HepG2 (cell line): ENCODE measurements around the gene PDZRN4. TPM values are rescaled to one million over a fixed set of nuclear protein-coding genes. Genes with fewer than 3 reads are reported as not detected.
A peak's percentile ranks its signal among the peaks of the same experiment; 100 is the strongest.

Experiments used
- ATAC-seq: fragments of 200-7000 bp; cut with Tn5 transposase; 3 replicates; pipeline ENCODE4 v1.9.1; 2020; ENCODE audit warnings: mild to moderate bottlenecking, moderate library complexity
- BruUV-seq: library from RNA; stranded (reverse); fragments of 400-500 nt; replicated peaks from 2 replicates; lab custom pipeline; 2021; lab: Mats Ljungman, UMichigan
- CTCF ChIA-PET: fragments of 300-600 bp; formaldehyde crosslinking; extraction: SDS; loops from one replicate; lab custom pipeline; 2021; ENCODE audit warnings: low total read pairs, inconsistent platforms, low intra/inter-chr PET ratio; lab: Yijun Ruan, JAX
- POLR2A ChIA-PET: fragments of 350-600 bp; sonication (Branson Sonifier 250); formaldehyde crosslinking; loops from one replicate; lab custom pipeline; 2020; ENCODE audit warnings: antibody characterized with exemption, inconsistent platforms; lab: Yijun Ruan, JAX
- DNase-seq: peaks from one replicate; pipeline ENCODE4 v3.0.0-alpha.2; 2015; ENCODE audit warnings: low spot score
- FAIRE-seq: peaks from 3 replicates; lab custom pipeline; 2011; peaks lifted over from hg19 to GRCh38; lab: Jason Lieb, UNC
- H2AFZ ChIP-seq: one replicate; pipeline ENCODE4 v1.6.1; 2011; ENCODE audit warnings: low read length, inconsistent platforms
- H3K27ac ChIP-seq: fragments of 300-600 bp; 3 replicates; pipeline ENCODE4 v1.8.0; 2011; ENCODE audit warnings: mixed run types, mild to moderate bottlenecking, mixed read lengths, low read length, inconsistent platforms; ENCODE audit not compliant: insufficient read depth; ENCODE audit errors: extremely low read length
- H3K27me3 ChIP-seq, 2 experiments: fragments of 200-600 bp in 1 of 2; 2 replicates in 1 of 2; 3 replicates in 1 of 2; pipeline versions ENCODE4 v1.6.0 to v1.8.0; 2011; ENCODE audit warnings: low read length in 2 of 2, mild to moderate bottlenecking in 2 of 2, moderate library complexity in 2 of 2, inconsistent platforms in 1 of 2; ENCODE audit not compliant: insufficient read depth in 2 of 2, control insufficient read depth in 1 of 2
- H3K36me3 ChIP-seq, 2 experiments: fragments of 200-600 bp in 1 of 2; replicated peaks in 1 of 2; 2 replicates in 1 of 2; 3 replicates in 1 of 2; pipeline versions ENCODE4 v1.5.1 to v1.8.0; 2011; ENCODE audit warnings: low read length in 2 of 2, inconsistent platforms in 1 of 2; ENCODE audit not compliant: insufficient read depth in 2 of 2, control insufficient read depth in 1 of 2
- H3K4me1 ChIP-seq: 2 replicates; pipeline ENCODE4 v1.5.1; 2012; ENCODE audit warnings: low read length, inconsistent platforms; ENCODE audit not compliant: insufficient read depth
- H3K4me2 ChIP-seq: 2 replicates; pipeline ENCODE4 v1.6.0; 2011; ENCODE audit warnings: low read depth, low read length, inconsistent platforms
- H3K4me3 ChIP-seq, 3 experiments: fragments of 200-600 bp in 1 of 3; sonication (generic), shearing (Covaris generic) in 1 of 3; replicated peaks in 1 of 3; 2 replicates each; pipeline ENCODE4 v1.5.1; 2011 to 2016; ENCODE audit warnings: low read length in 3 of 3, inconsistent platforms in 2 of 3, low read depth in 2 of 3, mild to moderate bottlenecking in 2 of 3, control low read depth in 1 of 3, mixed read lengths in 1 of 3; ENCODE audit not compliant: insufficient read depth in 1 of 3
- H3K79me2 ChIP-seq: one replicate; pipeline ENCODE4 v1.6.1; 2011; ENCODE audit warnings: low read length, inconsistent platforms; ENCODE audit not compliant: insufficient read depth
- H3K9ac ChIP-seq: 2 replicates; pipeline ENCODE4 v1.6.0; 2011; ENCODE audit warnings: mild to moderate bottlenecking, low read depth, low read length, inconsistent platforms; ENCODE audit not compliant: insufficient read depth
- H3K9me3 ChIP-seq: 2 replicates; pipeline ENCODE4 v1.5.1; 2012; ENCODE audit warnings: mild to moderate bottlenecking, low read length
- H4K20me1 ChIP-seq: 2 replicates; pipeline ENCODE4 v1.6.0; 2011; ENCODE audit warnings: inconsistent platforms, mild to moderate bottlenecking, low read length, moderate library complexity; ENCODE audit not compliant: insufficient read depth
- FIP1L1 ChIP-seq: fragments of 200-400 bp; formaldehyde crosslinking; IDR thresholded peaks from 2 replicates; pipeline ENCODE4 v1.6.1; 2018; ENCODE audit warnings: low read depth, mild to moderate bottlenecking, low read length, moderate library complexity, borderline replicate concordance; ENCODE audit not compliant: insufficient read depth
- GPBP1L1 ChIP-seq: sonication (generic); formaldehyde crosslinking; IDR thresholded peaks from 2 replicates; pipeline ENCODE4 v1.5.0; 2020; ENCODE audit warnings: mild to moderate bottlenecking, missing genetic modification reagents
- MAFF ChIP-seq: IDR thresholded peaks from 2 replicates; pipeline ENCODE4 v1.6.1; 2011; ENCODE audit warnings: low read depth, low read length, improper control_type of control experiment
- MAFK ChIP-seq, 2 experiments: IDR thresholded peaks in 1 of 2; conservative IDR thresholded peaks in 1 of 2; 2 replicates each; pipeline ENCODE4 v1.6.1; 2011; ENCODE audit warnings: improper control_type of control experiment in 2 of 2, low read length in 2 of 2
- NFRKB ChIP-seq: fragments of 450-650 bp; IDR thresholded peaks from 2 replicates; pipeline ENCODE4 v1.6.1; 2017
- ZZZ3 ChIP-seq: sonication (generic); formaldehyde crosslinking; IDR thresholded peaks from 2 replicates; pipeline ENCODE4 v1.4.0; 2020; ENCODE audit warnings: missing genetic modification reagents, mild to moderate bottlenecking, borderline replicate concordance
- in situ Hi-C: cut with HindIII; loops from 2 replicates; pipeline ENCODE4 v1.10.0; 2017; ENCODE audit warnings: low pct_unique_long_range_greater_than_20kb; ENCODE audit not compliant: extremely low pct_ligation_motif_present
- intact Hi-C: fragments of 100-400 bp; cut with micrococcal nuclease; formaldehyde crosslinking; loops from one replicate; pipeline ENCODE4 v1.10.0; 2022; ENCODE audit not compliant: unreplicated experiment
- polyA plus RNA-seq, 8 experiments: library from polyadenylated mRNA; depleted of rRNA in 3 of 8; stranded (reverse) in 7 of 8; unstranded in 1 of 8; fragments of >200 nt; fragmentation: Illumina TruSeq in 4 of 8; extraction: Trizol in 4 of 8; gene quantifications; 2 replicates each; pipeline versions ENCODE4 v1.2.1 to v1.2.3, GENCODE V29; 2011 to 2016; ENCODE audit warnings: low read depth in 4 of 8, missing spikeins in 1 of 8, mixed read lengths in 1 of 8; ENCODE audit not compliant: insufficient read depth in 1 of 8
- total RNA-seq, 5 experiments: library from RNA; depleted of rRNA; stranded (reverse); fragments of >200 nt; fragmentation: Illumina TruSeq; extraction: Trizol; gene quantifications; 2 replicates each; pipeline ENCODE4 v1.2.3, GENCODE V29; 2016; ENCODE audit warnings: low read depth in 1 of 5
- TF ChIP-seq, protein P1 (sequence below): sonication (generic); formaldehyde crosslinking; IDR thresholded peaks from 2 replicates; pipeline ENCODE4 v1.4.0; 2020; ENCODE audit warnings: missing genetic modification reagents
- TF ChIP-seq, protein P2 (sequence below), 2 experiments: sonication (generic) in 1 of 2; formaldehyde crosslinking in 1 of 2; IDR thresholded peaks; 2 replicates each; pipeline versions ENCODE4 v1.6.1 to v1.9.0; 2014 to 2022; ENCODE audit warnings: antibody characterized with exemption in 1 of 2, borderline replicate concordance in 1 of 2, inconsistent platforms in 1 of 2, low read depth in 1 of 2, missing genetic modification reagents in 1 of 2

PDZRN4 gene
- total and polyA plus RNA-seq, 2 of the 13 experiments (the other 11 are each of a cell fraction or from before 2014, with no cell fraction given): not detected

- TF ChIP-seq GPBP1L1 (CRISPR knock-in tag): no peak
- TF ChIP-seq NFRKB: no peak
- TF ChIP-seq, protein P1, sequence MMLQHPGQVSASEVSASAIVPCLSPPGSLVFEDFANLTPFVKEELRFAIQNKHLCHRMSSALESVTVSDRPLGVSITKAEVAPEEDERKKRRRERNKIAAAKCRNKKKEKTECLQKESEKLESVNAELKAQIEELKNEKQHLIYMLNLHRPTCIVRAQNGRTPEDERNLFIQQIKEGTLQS: no peak
- TF ChIP-seq, protein P2, sequence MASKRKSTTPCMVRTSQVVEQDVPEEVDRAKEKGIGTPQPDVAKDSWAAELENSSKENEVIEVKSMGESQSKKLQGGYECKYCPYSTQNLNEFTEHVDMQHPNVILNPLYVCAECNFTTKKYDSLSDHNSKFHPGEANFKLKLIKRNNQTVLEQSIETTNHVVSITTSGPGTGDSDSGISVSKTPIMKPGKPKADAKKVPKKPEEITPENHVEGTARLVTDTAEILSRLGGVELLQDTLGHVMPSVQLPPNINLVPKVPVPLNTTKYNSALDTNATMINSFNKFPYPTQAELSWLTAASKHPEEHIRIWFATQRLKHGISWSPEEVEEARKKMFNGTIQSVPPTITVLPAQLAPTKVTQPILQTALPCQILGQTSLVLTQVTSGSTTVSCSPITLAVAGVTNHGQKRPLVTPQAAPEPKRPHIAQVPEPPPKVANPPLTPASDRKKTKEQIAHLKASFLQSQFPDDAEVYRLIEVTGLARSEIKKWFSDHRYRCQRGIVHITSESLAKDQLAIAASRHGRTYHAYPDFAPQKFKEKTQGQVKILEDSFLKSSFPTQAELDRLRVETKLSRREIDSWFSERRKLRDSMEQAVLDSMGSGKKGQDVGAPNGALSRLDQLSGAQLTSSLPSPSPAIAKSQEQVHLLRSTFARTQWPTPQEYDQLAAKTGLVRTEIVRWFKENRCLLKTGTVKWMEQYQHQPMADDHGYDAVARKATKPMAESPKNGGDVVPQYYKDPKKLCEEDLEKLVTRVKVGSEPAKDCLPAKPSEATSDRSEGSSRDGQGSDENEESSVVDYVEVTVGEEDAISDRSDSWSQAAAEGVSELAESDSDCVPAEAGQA (IDR thresholded peaks at IDR 0.05; ENCODE audit: low read depth): no peak
- TF ChIP-seq, protein P2 (CRISPR knock-in tag; IDR thresholded peaks at IDR 0.05; ENCODE audit: borderline replicate concordance): no peak
Observed at GRCh38 chr12:41460906-41461305, 272.8 kb downstream of the PDZRN4 start (continued).

GRCh38 chr12:41462312-41462711 is 274.2 kb downstream of the PDZRN4 start:
- Histone ChIP-seq H3K36me3 (no peaks in the 10 kb centered on the region), H3K27ac (no peak overlapping the region), H3K4me3 (no peak overlapping the region), H3K27me3 (no peaks in the 10 kb centered on the region), H3K4me2 (no peak overlapping the region), H4K20me1 (no peaks in the 10 kb centered on the region), H3K9ac (no peak overlapping the region), H3K4me1 (no peaks in the 10 kb centered on the region), H3K9me3 (no peaks in the 10 kb centered on the region), H2AFZ (no peak overlapping the region), H3K79me2 (no peaks in the 10 kb centered on the region)
- in situ Hi-C loops (no loop called here), intact Hi-C loops (no loop called here)
- CTCF ChIA-PET: no interaction called here
- no TSS peak for BruUV-seq
- FAIRE-seq (no peak), ATAC-seq (no peak), DNase-seq (no peak)
- TF ChIP-seq FIP1L1: no peak
- TF ChIP-seq MAFF: 0 out of 2 replicates have a peak, but pooled peaks have one; percentile 25
- peak; percentile 20 to 47; a peak in 1 of 4 replicates for TF ChIP-seq MAFK (conservative IDR thresholded peaks at IDR 0.05 in 1 of 2, IDR thresholded peaks at IDR 0.05 in 1 of 2; ENCODE audit: low read length in 2 of 2)
- TF ChIP-seq ZZZ3: no peak
- POLR2A ChIA-PET: no interaction called here
